H9 (cell line): ENCODE measurements around the gene C12orf75. TPM values are rescaled to one million over a fixed set of nuclear protein-coding genes. Genes with fewer than 3 reads are reported as not detected.

ENCODE experiments used
- DNase-seq: peaks from one replicate; pipeline ENCODE4 v3.0.0-alpha.2; 2017
- H2AFZ ChIP-seq: one replicate; pipeline ENCODE4 v1.6.1; 2013; ENCODE audit warnings: mild to moderate bottlenecking, low read length, control low read depth, moderate library complexity
- H2AK5ac ChIP-seq: 2 replicates; pipeline ENCODE4 v1.6.1; 2013; ENCODE audit warnings: low read length, control low read depth, mixed read lengths; ENCODE audit not compliant: insufficient read length
- H2BK120ac ChIP-seq: one replicate; pipeline ENCODE4 v1.6.1; 2013; ENCODE audit warnings: low read depth, mild to moderate bottlenecking, low read length, control low read depth, inconsistent platforms; ENCODE audit not compliant: poor library complexity, severe bottlenecking
- H2BK12ac ChIP-seq: 2 replicates; pipeline ENCODE4 v1.6.1; 2013; ENCODE audit warnings: low read length, control low read depth, mixed read lengths, low read depth; ENCODE audit not compliant: insufficient read length
- H2BK15ac ChIP-seq: 2 replicates; pipeline ENCODE4 v1.6.1; 2013; ENCODE audit warnings: low read depth, low read length, control low read depth
- H2BK20ac ChIP-seq: one replicate; pipeline ENCODE4 v1.6.1; 2013; ENCODE audit warnings: low read depth, mild to moderate bottlenecking, low read length, control low read depth, inconsistent platforms; ENCODE audit not compliant: poor library complexity, severe bottlenecking
- H2BK5ac ChIP-seq: 2 replicates; pipeline ENCODE4 v1.6.1; 2013; ENCODE audit warnings: low read length, control low read depth, mixed read lengths; ENCODE audit not compliant: insufficient read length
- H3K14ac ChIP-seq: 2 replicates; pipeline ENCODE4 v1.6.1; 2013; ENCODE audit warnings: low read length, control low read depth; ENCODE audit not compliant: insufficient read depth
- H3K18ac ChIP-seq: 2 replicates; pipeline ENCODE4 v1.6.1; 2013; ENCODE audit warnings: low read depth, mild to moderate bottlenecking, mixed read lengths, low read length, control low read depth; ENCODE audit not compliant: insufficient read length
- H3K23ac ChIP-seq: 2 replicates; pipeline ENCODE4 v1.6.1; 2013; ENCODE audit warnings: low read length, control low read depth, mixed read lengths, low read depth; ENCODE audit not compliant: insufficient read length
- H3K23me2 ChIP-seq: 2 replicates; pipeline ENCODE4 v1.6.1; 2013; ENCODE audit warnings: low read depth, mild to moderate bottlenecking, mixed read lengths, low read length, control low read depth; ENCODE audit not compliant: insufficient read length, poor library complexity, severe bottlenecking
- H3K27ac ChIP-seq: 2 replicates; pipeline ENCODE4 v1.5.1; 2013; ENCODE audit warnings: low read length, control low read depth, mixed read lengths, low read depth; ENCODE audit not compliant: insufficient read length
- H3K27me3 ChIP-seq: 2 replicates; pipeline ENCODE4 v1.6.1; 2013; ENCODE audit warnings: low read length, control low read depth, inconsistent platforms; ENCODE audit not compliant: insufficient read depth
- H3K4ac ChIP-seq: 2 replicates; pipeline ENCODE4 v1.6.1; 2013; ENCODE audit warnings: low read depth, mild to moderate bottlenecking, control low read depth, inconsistent platforms, low read length, moderate library complexity
- H3K4me1 ChIP-seq: 2 replicates; pipeline ENCODE4 v1.6.1; 2013; ENCODE audit warnings: low read length, control low read depth, inconsistent platforms; ENCODE audit not compliant: insufficient read depth
- H3K4me2 ChIP-seq: 2 replicates; pipeline ENCODE4 v1.6.1; 2013; ENCODE audit warnings: low read length, control low read depth, mixed read lengths; ENCODE audit not compliant: insufficient read length, insufficient read depth
- H3K56ac ChIP-seq: 2 replicates; pipeline ENCODE4 v1.6.1; 2013; ENCODE audit warnings: low read depth, mild to moderate bottlenecking, mixed read lengths, low read length, control low read depth; ENCODE audit not compliant: insufficient read length
- H3K79me1 ChIP-seq: 2 replicates; pipeline ENCODE4 v1.6.1; 2013; ENCODE audit warnings: low read depth, mild to moderate bottlenecking, moderate library complexity, low read length, control low read depth, inconsistent platforms; ENCODE audit not compliant: insufficient read depth, poor library complexity, severe bottlenecking
- H3K79me2 ChIP-seq: 2 replicates; pipeline ENCODE4 v1.6.1; 2013; ENCODE audit warnings: low read length, control low read depth, inconsistent platforms; ENCODE audit not compliant: insufficient read depth
- H3K9ac ChIP-seq: 2 replicates; pipeline ENCODE4 v1.6.1; 2013; ENCODE audit warnings: low read length, control low read depth, mixed read lengths; ENCODE audit not compliant: insufficient read length; ENCODE audit errors: extremely low read depth
- H3K9me3 ChIP-seq: one replicate; pipeline ENCODE4 v1.6.1; 2013; ENCODE audit warnings: low read depth, low read length, inconsistent platforms; ENCODE audit not compliant: control insufficient read depth
- H3T11ph ChIP-seq: one replicate; pipeline ENCODE4 v1.6.1; 2013; ENCODE audit warnings: mild to moderate bottlenecking, low read length, control low read depth, inconsistent platforms
- H4K20me1 ChIP-seq: one replicate; pipeline ENCODE4 v1.6.1; 2013; ENCODE audit not compliant: control insufficient read depth, insufficient read length, insufficient read depth
- H4K5ac ChIP-seq: 2 replicates; pipeline ENCODE4 v1.6.1; 2013; ENCODE audit warnings: low read depth, mild to moderate bottlenecking, mixed read lengths, low read length, control low read depth; ENCODE audit not compliant: insufficient read length
- H4K8ac ChIP-seq: replicated peaks from 2 replicates; pipeline ENCODE4 v1.6.1; 2013; ENCODE audit warnings: low read length, control low read depth, mixed read lengths, low read depth; ENCODE audit not compliant: insufficient read length
- H4K91ac ChIP-seq: 2 replicates; pipeline ENCODE4 v1.6.1; 2013; ENCODE audit warnings: low read depth, mild to moderate bottlenecking, moderate library complexity, mixed read lengths, low read length, control low read depth; ENCODE audit not compliant: insufficient read length
- H3K27ac Mint-ChIP-seq, 3 experiments: 2 replicates in 2 of 3; 3 replicates in 1 of 3; pipeline ENCODE4 v1.8.0; 2020 to 2021; ENCODE audit warnings: mixed read lengths in 3 of 3, mild to moderate bottlenecking in 1 of 3, moderate library complexity in 1 of 3
- H3K27me3 Mint-ChIP-seq: 2 replicates; pipeline ENCODE4 v1.8.0; 2021; ENCODE audit warnings: low read depth, mild to moderate bottlenecking, moderate library complexity, mixed read lengths
- H3K36me3 Mint-ChIP-seq, 3 experiments: 2 replicates in 2 of 3; 3 replicates in 1 of 3; pipeline ENCODE4 v1.8.0; 2020 to 2021; ENCODE audit warnings: low read depth in 3 of 3, mixed read lengths in 3 of 3; ENCODE audit not compliant: insufficient read depth in 1 of 3
- H3K4me1 Mint-ChIP-seq, 2 experiments: 2 replicates each; pipeline ENCODE4 v1.8.0; 2020; ENCODE audit warnings: mixed read lengths in 2 of 2
- H3K4me3 Mint-ChIP-seq, 2 experiments: 2 replicates in 1 of 2; 3 replicates in 1 of 2; pipeline ENCODE4 v1.8.0; 2020 to 2021; ENCODE audit warnings: mild to moderate bottlenecking in 2 of 2, mixed read lengths in 2 of 2, moderate library complexity in 1 of 2
- H3K9me3 Mint-ChIP-seq, 2 experiments: 2 replicates in 1 of 2; 3 replicates in 1 of 2; pipeline ENCODE4 v1.8.0; 2020; ENCODE audit warnings: mild to moderate bottlenecking in 2 of 2, mixed read lengths in 2 of 2, moderate library complexity in 1 of 2
- CTCF ChIP-seq: fragments of 200-600 bp; sonication (generic); conservative IDR thresholded peaks from 3 replicates; pipeline ENCODE4 v1.8.0; 2021; ENCODE audit warnings: antibody characterized with exemption, mild to moderate bottlenecking
- WGBS: extraction: QIAGEN DNeasy Blood & Tissue Kit; methylation state at CpG from one replicate; pipeline ENCODE4 v1.1.7; 2013; ENCODE audit warnings: missing lambda C conversion rate, low lambda C conversion rate, mixed read lengths; ENCODE audit not compliant: insufficient read length; ENCODE audit errors: extremely low coverage; 5-methylcytosine and 5-hydroxymethylcytosine counted together
- total RNA-seq: library from RNA; stranded (reverse); gene quantifications from 2 replicates; pipeline ENCODE4 v1.2.1, GENCODE V29; 2021

The C12orf75 gene
- total RNA-seq, 1 experiment from 2014 or later, result 37.9 TPM

- Histone ChIP-seq H2BK120ac (no peak overlapping the region), H3K27me3 (no peaks in the 10 kb centered on the region), H4K20me1 (no peaks in the 10 kb centered on the region), H3K4me1 (no peaks in the 10 kb centered on the region), H3K56ac (no peak overlapping the region), H2BK15ac (no peak overlapping the region), H3K9ac (no peak overlapping the region), H4K91ac (no peak overlapping the region), H3K23ac (no peak overlapping the region), H3K4me2 (no peak overlapping the region), H3T11ph (no peak overlapping the region), H3K9me3 (no peaks in the 10 kb centered on the region), H3K23me2 (no peaks in the 10 kb centered on the region), H4K5ac (no peak overlapping the region), H3K79me1 (no peaks in the 10 kb centered on the region), H2BK5ac (no peak overlapping the region), H2AFZ (no peak overlapping the region), H4K8ac (no peak overlapping the region), H3K14ac (no peak overlapping the region), H2BK12ac (no peak overlapping the region), H3K27ac (no peak overlapping the region), H2AK5ac (no peak overlapping the region), H3K4ac (no peak overlapping the region), H2BK20ac (no peak overlapping the region), H3K79me2 (no peaks in the 10 kb centered on the region), H3K18ac (no peak overlapping the region)
- Mint-ChIP-seq H3K27ac (no peak overlapping the region), H3K4me3 (no peak overlapping the region), H3K9me3 (no peaks in the 10 kb centered on the region), H3K36me3 (no peaks in the 10 kb centered on the region), H3K27me3 (peaks cover 7% of the 10 kb centered on the region), H3K4me1 (no peaks in the 10 kb centered on the region)
- no CpG with 5 or more reads among the region's 3 CpGs for WGBS
- DNase-seq, result no peak
- no peak; the same call in 2 of the 3 replicates for TF ChIP-seq CTCF
These were observed 42.0 kb upstream of the C12orf75 start for GRCh38 chr12:105288311-105288996.
